GM12878 (cell line): ENCODE measurements around the gene MST1. TPM values are rescaled to one million over a fixed set of nuclear protein-coding genes. Genes with fewer than 3 reads are reported as not detected.

Source experiments
- ATAC-seq: fragments of 200-7000 bp; cut with Tn5 transposase; 3 replicates; pipeline ENCODE4 v1.9.1; 2020; ENCODE audit warnings: mild to moderate bottlenecking, moderate library complexity
- BruUV-seq: library from RNA; stranded (reverse); fragments of 400-500 nt; replicated peaks from 2 replicates; lab custom pipeline; 2021; lab: Mats Ljungman, UMichigan
- CTCF ChIA-PET: fragments of 300-600 bp; sonication (Branson Sonifier 250); formaldehyde crosslinking; extraction: SDS; loops from one replicate; lab custom pipeline; 2021; ENCODE audit warnings: inconsistent platforms; lab: Yijun Ruan, JAX
- POLR2A ChIA-PET: fragments of 350-600 bp; formaldehyde crosslinking; extraction: SDS; loops from one replicate; lab custom pipeline; 2021; ENCODE audit warnings: inconsistent platforms; lab: Charles Lee
- RAD21 ChIA-PET: fragments of 300-600 bp; sonication (Branson Sonifier 250); formaldehyde crosslinking; loops from one replicate; lab custom pipeline; 2023; ENCODE audit warnings: antibody characterized with exemption; ENCODE audit not compliant: unreplicated experiment; lab: Charles Lee
- SMC1A ChIA-PET: fragments of 300-600 bp; sonication (Branson Sonifier 250); formaldehyde crosslinking; loops from one replicate; lab custom pipeline; 2023; ENCODE audit not compliant: unreplicated experiment, uncharacterized antibody; lab: Charles Lee
- DNase-seq: peaks from one replicate; pipeline ENCODE4 v3.0.0-alpha.2; 2011; ENCODE audit warnings: low read depth, low spot score
- FAIRE-seq: peaks from 3 replicates; lab custom pipeline; 2011; peaks lifted over from hg19 to GRCh38; lab: Jason Lieb, UNC
- H2AFZ ChIP-seq: 2 replicates; pipeline ENCODE4 v1.6.0; 2011; ENCODE audit warnings: low read depth, low read length, control low read depth; ENCODE audit not compliant: control insufficient read depth
- H3K27ac ChIP-seq: 2 replicates; pipeline ENCODE4 v1.5.1; 2011; ENCODE audit warnings: control low read depth; ENCODE audit not compliant: control insufficient read depth, insufficient read depth
- H3K27me3 ChIP-seq, 2 experiments: replicated peaks in 1 of 2; 2 replicates each; pipeline versions ENCODE4 v1.6.0 to v1.6.1; 2011; ENCODE audit warnings: low read length in 1 of 2; ENCODE audit not compliant: control insufficient read depth in 2 of 2, insufficient read depth in 2 of 2
- H3K36me3 ChIP-seq, 2 experiments: 2 replicates each; pipeline ENCODE4 v1.5.1; 2011; ENCODE audit warnings: low read length in 1 of 2; ENCODE audit not compliant: control insufficient read depth in 2 of 2, insufficient read depth in 2 of 2
- H3K4me1 ChIP-seq: 2 replicates; pipeline ENCODE4 v1.6.1; 2011; ENCODE audit warnings: mild to moderate bottlenecking, low read length, moderate library complexity, mixed read lengths; ENCODE audit not compliant: control insufficient read depth, insufficient read depth
- H3K4me2 ChIP-seq: 2 replicates; pipeline ENCODE4 v1.6.0; 2011; ENCODE audit warnings: control low read depth; ENCODE audit not compliant: control insufficient read depth, insufficient read depth
- H3K4me3 ChIP-seq: fragments of 200-600 bp; sonication (generic); 2 replicates; pipeline ENCODE4 v1.5.1; 2016
- H3K79me2 ChIP-seq: 2 replicates; pipeline ENCODE4 v1.6.0; 2011; ENCODE audit warnings: low read length; ENCODE audit not compliant: control insufficient read depth, insufficient read depth
- H3K9ac ChIP-seq: 2 replicates; pipeline ENCODE4 v1.8.0; 2011; ENCODE audit warnings: low read length, control low read depth, mixed read lengths; ENCODE audit not compliant: control insufficient read depth, insufficient read depth
- H3K9me3 ChIP-seq: replicated peaks from 3 replicates; pipeline ENCODE4 v1.5.1; 2011; ENCODE audit warnings: mild to moderate bottlenecking, low read length; ENCODE audit not compliant: control insufficient read depth, insufficient read depth
- H4K20me1 ChIP-seq: 2 replicates; pipeline ENCODE4 v1.6.0; 2011; ENCODE audit not compliant: control insufficient read depth, insufficient read depth
- KAT2A ChIP-seq: conservative IDR thresholded peaks from 2 replicates; pipeline ENCODE4 v1.6.1; 2011; ENCODE audit warnings: low read depth, low read length; ENCODE audit not compliant: control insufficient read depth
- MEF2A ChIP-seq: IDR thresholded peaks from 2 replicates; pipeline ENCODE4 v1.6.1; 2011; ENCODE audit warnings: low read depth, mild to moderate bottlenecking, low read length, moderate library complexity; ENCODE audit not compliant: insufficient read depth
- NFIC ChIP-seq: IDR thresholded peaks from 2 replicates; pipeline ENCODE4 v1.6.1; 2012; ENCODE audit warnings: low read depth, mild to moderate bottlenecking, inconsistent platforms, low read length, moderate library complexity
- POLR2A ChIP-seq: IDR thresholded peaks from 2 replicates; pipeline ENCODE4 v1.6.1; 2011; ENCODE audit warnings: low read depth, mild to moderate bottlenecking, low read length
- WGBS: methylation state at CpG from one replicate; pipeline ENCODE4 v1.1.6; 2016; ENCODE audit warnings: low lambda C conversion rate; ENCODE audit not compliant: insufficient replicate concordance, insufficient coverage; ENCODE audit errors: missing lambda C conversion rate; 5-methylcytosine and 5-hydroxymethylcytosine counted together
- in situ Hi-C: fragments of 300-500 bp; cut with MboI; formaldehyde crosslinking; loops from 9 replicates; pipeline ENCODE4 v1.14.3; 2018; ENCODE audit warnings: mixed read lengths
- intact Hi-C: fragments of 100-400 bp; cut with micrococcal nuclease; formaldehyde crosslinking; loops from one replicate; pipeline ENCODE4 v1.14.2; 2022; ENCODE audit not compliant: unreplicated experiment
- polyA plus RNA-seq, 11 experiments: library from polyadenylated mRNA; depleted of rRNA in 4 of 11; unstranded in 6 of 11; stranded (reverse) in 5 of 11; fragments of >200 nt; fragmentation: Nextera tagmentation in 4 of 11; fragmentation: Illumina TruSeq in 1 of 11; extraction: Ambion mirVana in 4 of 11; extraction: Trizol in 1 of 11; gene quantifications; 1 replicate in 1 of 11; 2 replicates in 10 of 11; pipeline versions ENCODE4 v1.2.1 to v1.2.3, GENCODE V29; 2011 to 2016; ENCODE audit warnings: inconsistent platforms in 2 of 11, missing spikeins in 2 of 11, low read depth in 1 of 11
- total RNA-seq, 4 experiments: library from RNA; depleted of rRNA in 3 of 4; stranded (reverse); fragments of >200 nt in 3 of 4; fragmentation: Illumina TruSeq in 1 of 4; extraction: Trizol in 1 of 4; gene quantifications; 2 replicates each; pipeline versions ENCODE4 v1.2.1 to v1.2.3, GENCODE V29; 2013 to 2021
- TF ChIP-seq, protein P1 (sequence below): fragments of 450-650 bp; conservative IDR thresholded peaks from 2 replicates; pipeline ENCODE4 v1.6.1; 2017; ENCODE audit warnings: mild to moderate bottlenecking, moderate library complexity
- TF ChIP-seq, protein P2 (sequence below): fragments of 450-650 bp; IDR thresholded peaks from 2 replicates; pipeline ENCODE4 v1.6.1; 2014; ENCODE audit warnings: mild to moderate bottlenecking
- TF ChIP-seq, protein P3 (sequence below): fragments of 450-650 bp; IDR thresholded peaks from 2 replicates; pipeline ENCODE4 v1.6.1; 2017; ENCODE audit warnings: low read depth, mild to moderate bottlenecking, moderate library complexity
- TF ChIP-seq, protein P4 (sequence below): fragments of 450-650 bp; formaldehyde crosslinking; IDR thresholded peaks from 2 replicates; pipeline ENCODE4 v1.4.0; 2022; ENCODE audit warnings: mild to moderate bottlenecking, moderate library complexity

MST1 gene
- total and polyA plus RNA-seq, 10 of the 15 experiments (the other 5 are each of a cell fraction or from before 2014, with no cell fraction given): 1.2 to 25.5 (median 4.1) TPM

DNA sequence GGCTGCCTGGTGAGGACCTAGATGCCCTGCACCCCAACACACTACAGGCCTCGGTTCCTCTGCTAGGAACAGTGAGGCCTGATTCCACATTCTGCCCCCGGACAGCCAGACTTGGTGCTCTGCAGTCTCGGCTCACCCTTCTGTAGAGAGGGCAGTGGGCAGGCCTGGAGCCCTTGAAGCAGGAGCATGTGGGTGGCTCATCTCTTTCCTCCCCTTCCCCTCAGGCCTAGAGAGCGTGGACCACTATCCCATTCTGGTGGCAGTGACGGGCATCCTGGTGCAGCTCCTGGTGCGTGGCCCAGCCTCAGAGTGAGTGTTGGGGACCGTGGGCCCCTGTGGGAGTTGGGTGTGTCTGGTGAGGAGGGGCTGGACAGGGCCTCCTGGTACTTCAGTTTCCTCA is 26.9 kb upstream of the MST1 start:
- TF ChIP-seq POLR2A (peak; percentile 74), NFIC (no peak)
- TF ChIP-seq, protein P1, sequence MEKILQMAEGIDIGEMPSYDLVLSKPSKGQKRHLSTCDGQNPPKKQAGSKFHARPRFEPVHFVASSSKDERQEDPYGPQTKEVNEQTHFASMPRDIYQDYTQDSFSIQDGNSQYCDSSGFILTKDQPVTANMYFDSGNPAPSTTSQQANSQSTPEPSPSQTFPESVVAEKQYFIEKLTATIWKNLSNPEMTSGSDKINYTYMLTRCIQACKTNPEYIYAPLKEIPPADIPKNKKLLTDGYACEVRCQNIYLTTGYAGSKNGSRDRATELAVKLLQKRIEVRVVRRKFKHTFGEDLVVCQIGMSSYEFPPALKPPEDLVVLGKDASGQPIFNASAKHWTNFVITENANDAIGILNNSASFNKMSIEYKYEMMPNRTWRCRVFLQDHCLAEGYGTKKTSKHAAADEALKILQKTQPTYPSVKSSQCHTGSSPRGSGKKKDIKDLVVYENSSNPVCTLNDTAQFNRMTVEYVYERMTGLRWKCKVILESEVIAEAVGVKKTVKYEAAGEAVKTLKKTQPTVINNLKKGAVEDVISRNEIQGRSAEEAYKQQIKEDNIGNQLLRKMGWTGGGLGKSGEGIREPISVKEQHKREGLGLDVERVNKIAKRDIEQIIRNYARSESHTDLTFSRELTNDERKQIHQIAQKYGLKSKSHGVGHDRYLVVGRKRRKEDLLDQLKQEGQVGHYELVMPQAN: no peak
- POLR2A ChIA-PET: interaction anchor here (0.6 kb wide), 1 partner anchor 184 kb away, joined by 3 read pairs; no protein-coding TSS in a partner anchor
- Histone ChIP-seq H3K9ac (no peak overlapping the region), H3K4me2 (no peak overlapping the region), H3K4me3 (no peak overlapping the region), H3K79me2 (no peaks in the 10 kb centered on the region), H4K20me1 (no peaks in the 10 kb centered on the region), H3K36me3 (peaks cover under 1 to 7% of the 10 kb centered on the region in 2 experiments; a peak in 3 of 4 replicates), H3K27ac (no peak overlapping the region), H3K4me1 (peaks cover 6% of the 10 kb centered on the region), H3K9me3 (no peaks in the 10 kb centered on the region; the same call in 2 of the 3 replicates), H2AFZ (no peak overlapping the region), H3K27me3 (no peaks in the 10 kb centered on the region)
- RAD21 ChIA-PET: no interaction called here
- CTCF ChIA-PET: no interaction called here
- no TSS peak for BruUV-seq
- ATAC-seq: no peak
- no peak for DNase-seq
- in situ Hi-C loops: no loop called here
- 88% methylated on average over 7 of the region's 7 CpGs for WGBS
- intact Hi-C loops: no loop called here
- SMC1A ChIA-PET: no interaction called here
- FAIRE-seq: no peak

DNA sequence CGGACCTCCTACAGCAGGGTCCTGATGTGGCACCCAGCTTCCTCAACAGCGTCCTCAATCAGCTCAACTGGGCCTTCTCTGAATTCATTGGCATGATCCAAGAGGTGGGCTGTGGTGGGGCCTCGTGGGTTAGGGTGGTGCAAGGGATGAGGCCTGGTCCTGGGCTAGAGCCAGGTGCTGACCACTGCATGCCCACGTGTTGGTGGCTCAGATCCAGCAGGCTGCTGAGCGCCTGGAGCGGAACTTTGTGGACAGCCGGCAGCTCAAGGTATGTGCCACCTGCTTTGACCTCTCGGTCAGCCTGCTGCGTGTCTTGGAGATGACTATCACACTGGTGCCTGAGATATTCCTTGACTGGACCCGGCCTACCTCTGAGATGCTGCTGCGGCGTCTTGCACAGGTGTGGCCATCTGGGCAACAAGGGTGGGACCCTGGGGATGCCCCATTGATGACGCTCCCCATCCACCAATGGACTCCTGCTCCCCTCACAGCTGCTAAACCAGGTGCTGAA is 26.4 kb upstream of the MST1 start:
- FAIRE-seq (no peak), DNase-seq (no peak), ATAC-seq (no peak)
- Histone ChIP-seq H3K9me3 (no peaks in the 10 kb centered on the region; the same call in 2 of the 3 replicates), H4K20me1 (no peaks in the 10 kb centered on the region), H3K79me2 (no peaks in the 10 kb centered on the region), H3K4me2 (no peak overlapping the region), H2AFZ (no peak overlapping the region), H3K36me3 (peaks cover 0 to 2% of the 10 kb centered on the region in 2 experiments; a peak in 2 of 4 replicates), H3K4me3 (no peak overlapping the region), H3K27ac (no peak overlapping the region), H3K4me1 (peaks cover 6% of the 10 kb centered on the region), H3K9ac (no peak overlapping the region), H3K27me3 (no peaks in the 10 kb centered on the region)
- in situ Hi-C loops: no loop called here
- POLR2A ChIA-PET: no interaction called here
- SMC1A ChIA-PET: no interaction called here
- BruUV-seq: no TSS peak
- RAD21 ChIA-PET: no interaction called here
- CTCF ChIA-PET: no interaction called here
- intact Hi-C loops: no loop called here
- 87% methylated on average over 13 of the region's 13 CpGs for WGBS
- TF ChIP-seq, protein P2, sequence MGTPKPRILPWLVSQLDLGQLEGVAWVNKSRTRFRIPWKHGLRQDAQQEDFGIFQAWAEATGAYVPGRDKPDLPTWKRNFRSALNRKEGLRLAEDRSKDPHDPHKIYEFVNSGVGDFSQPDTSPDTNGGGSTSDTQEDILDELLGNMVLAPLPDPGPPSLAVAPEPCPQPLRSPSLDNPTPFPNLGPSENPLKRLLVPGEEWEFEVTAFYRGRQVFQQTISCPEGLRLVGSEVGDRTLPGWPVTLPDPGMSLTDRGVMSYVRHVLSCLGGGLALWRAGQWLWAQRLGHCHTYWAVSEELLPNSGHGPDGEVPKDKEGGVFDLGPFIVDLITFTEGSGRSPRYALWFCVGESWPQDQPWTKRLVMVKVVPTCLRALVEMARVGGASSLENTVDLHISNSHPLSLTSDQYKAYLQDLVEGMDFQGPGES: no peak
- no peak for TF ChIP-seq KAT2A
- TF ChIP-seq, protein P3, sequence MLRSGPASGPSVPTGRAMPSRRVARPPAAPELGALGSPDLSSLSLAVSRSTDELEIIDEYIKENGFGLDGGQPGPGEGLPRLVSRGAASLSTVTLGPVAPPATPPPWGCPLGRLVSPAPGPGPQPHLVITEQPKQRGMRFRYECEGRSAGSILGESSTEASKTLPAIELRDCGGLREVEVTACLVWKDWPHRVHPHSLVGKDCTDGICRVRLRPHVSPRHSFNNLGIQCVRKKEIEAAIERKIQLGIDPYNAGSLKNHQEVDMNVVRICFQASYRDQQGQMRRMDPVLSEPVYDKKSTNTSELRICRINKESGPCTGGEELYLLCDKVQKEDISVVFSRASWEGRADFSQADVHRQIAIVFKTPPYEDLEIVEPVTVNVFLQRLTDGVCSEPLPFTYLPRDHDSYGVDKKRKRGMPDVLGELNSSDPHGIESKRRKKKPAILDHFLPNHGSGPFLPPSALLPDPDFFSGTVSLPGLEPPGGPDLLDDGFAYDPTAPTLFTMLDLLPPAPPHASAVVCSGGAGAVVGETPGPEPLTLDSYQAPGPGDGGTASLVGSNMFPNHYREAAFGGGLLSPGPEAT: no peak
- TF ChIP-seq MEF2A: no peak
- TF ChIP-seq, protein P4, sequence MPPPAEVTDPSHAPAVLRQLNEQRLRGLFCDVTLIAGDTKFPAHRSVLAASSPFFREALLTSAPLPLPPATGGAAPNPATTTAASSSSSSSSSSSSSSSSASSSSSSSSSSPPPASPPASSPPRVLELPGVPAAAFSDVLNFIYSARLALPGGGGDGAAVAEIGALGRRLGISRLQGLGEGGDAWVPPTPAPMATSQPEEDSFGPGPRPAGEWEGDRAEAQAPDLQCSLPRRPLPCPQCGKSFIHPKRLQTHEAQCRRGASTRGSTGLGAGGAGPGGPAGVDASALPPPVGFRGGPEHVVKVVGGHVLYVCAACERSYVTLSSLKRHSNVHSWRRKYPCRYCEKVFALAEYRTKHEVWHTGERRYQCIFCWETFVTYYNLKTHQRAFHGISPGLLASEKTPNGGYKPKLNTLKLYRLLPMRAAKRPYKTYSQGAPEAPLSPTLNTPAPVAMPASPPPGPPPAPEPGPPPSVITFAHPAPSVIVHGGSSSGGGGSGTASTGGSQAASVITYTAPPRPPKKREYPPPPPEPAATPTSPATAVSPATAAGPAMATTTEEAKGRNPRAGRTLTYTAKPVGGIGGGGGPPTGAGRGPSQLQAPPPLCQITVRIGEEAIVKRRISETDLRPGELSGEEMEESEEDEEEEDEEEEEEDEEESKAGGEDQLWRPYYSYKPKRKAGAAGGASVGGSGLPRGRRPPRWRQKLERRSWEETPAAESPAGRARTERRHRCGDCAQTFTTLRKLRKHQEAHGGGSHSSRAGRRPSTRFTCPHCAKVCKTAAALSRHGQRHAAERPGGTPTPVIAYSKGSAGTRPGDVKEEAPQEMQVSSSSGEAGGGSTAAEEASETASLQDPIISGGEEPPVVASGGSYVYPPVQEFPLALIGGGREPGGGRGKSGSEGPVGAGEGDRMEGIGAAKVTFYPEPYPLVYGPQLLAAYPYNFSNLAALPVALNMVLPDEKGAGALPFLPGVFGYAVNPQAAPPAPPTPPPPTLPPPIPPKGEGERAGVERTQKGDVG (CRISPR knock-in tag): no peak
